Thymus (tissue), 11 donors: ENCODE measurements around the gene DOK4. TPM values are rescaled to one million over a fixed set of nuclear protein-coding genes. Genes with fewer than 3 reads are reported as not detected.

Experiments used
- DNase-seq, 9 donors: peaks; one replicate each; pipeline ENCODE4 v3.0.0-alpha.2; 2013; ENCODE audit warnings: low spot score in 9 of 9, low read depth in 6 of 9, missing footprints in 1 of 9
- H3K27ac ChIP-seq, 2 donors: one replicate each; pipeline ENCODE4 v1.5.1; 2013; ENCODE audit warnings: control low read depth in 1 of 2, low read depth in 1 of 2, low read length in 1 of 2, mild to moderate bottlenecking in 1 of 2, moderate library complexity in 1 of 2
- H3K27me3 ChIP-seq, 2 donors: one replicate each; pipeline ENCODE4 v1.5.1; 2013; ENCODE audit warnings: low read length in 1 of 2; ENCODE audit not compliant: control insufficient read depth in 2 of 2, insufficient read depth in 1 of 2
- H3K36me3 ChIP-seq, 2 donors: one replicate each; pipeline ENCODE4 v1.5.1; 2013; ENCODE audit warnings: low read length in 1 of 2, mild to moderate bottlenecking in 1 of 2, moderate library complexity in 1 of 2; ENCODE audit not compliant: control insufficient read depth in 2 of 2, insufficient read depth in 2 of 2
- H3K4me1 ChIP-seq, 2 donors: one replicate each; pipeline ENCODE4 v1.5.1; 2013; ENCODE audit warnings: low read length in 2 of 2; ENCODE audit not compliant: control insufficient read depth in 2 of 2, insufficient read depth in 2 of 2
- H3K4me3 ChIP-seq, 2 donors: one replicate each; pipeline ENCODE4 v1.5.1; 2013; ENCODE audit warnings: low read length in 2 of 2, control low read depth in 1 of 2, mild to moderate bottlenecking in 1 of 2
- H3K9me3 ChIP-seq, 2 donors: one replicate each; pipeline ENCODE4 v1.5.1; 2013; ENCODE audit warnings: low read length in 1 of 2, mild to moderate bottlenecking in 1 of 2; ENCODE audit not compliant: control insufficient read depth in 2 of 2, insufficient read depth in 1 of 2
- WGBS: extraction: QIAGEN DNeasy Blood & Tissue Kit; methylation state at CpG from one replicate; pipeline ENCODE4 v1.1.7; 2013; 5-methylcytosine and 5-hydroxymethylcytosine counted together
- polyA plus RNA-seq: library from polyadenylated mRNA; stranded (reverse); fragments of 200-250 nt; gene quantifications from one replicate; pipeline ENCODE4 v1.2.3, GENCODE V29; 2013
- total RNA-seq: library from RNA; stranded (reverse); fragments of 120-200 nt; gene quantifications from one replicate; pipeline ENCODE4 v1.2.4, GENCODE V29; 2013
- donor health status: healthy.

DOK4 gene
- total and polyA plus RNA-seq, 2 donors, result 4.1 to 11.8 TPM

DNA sequence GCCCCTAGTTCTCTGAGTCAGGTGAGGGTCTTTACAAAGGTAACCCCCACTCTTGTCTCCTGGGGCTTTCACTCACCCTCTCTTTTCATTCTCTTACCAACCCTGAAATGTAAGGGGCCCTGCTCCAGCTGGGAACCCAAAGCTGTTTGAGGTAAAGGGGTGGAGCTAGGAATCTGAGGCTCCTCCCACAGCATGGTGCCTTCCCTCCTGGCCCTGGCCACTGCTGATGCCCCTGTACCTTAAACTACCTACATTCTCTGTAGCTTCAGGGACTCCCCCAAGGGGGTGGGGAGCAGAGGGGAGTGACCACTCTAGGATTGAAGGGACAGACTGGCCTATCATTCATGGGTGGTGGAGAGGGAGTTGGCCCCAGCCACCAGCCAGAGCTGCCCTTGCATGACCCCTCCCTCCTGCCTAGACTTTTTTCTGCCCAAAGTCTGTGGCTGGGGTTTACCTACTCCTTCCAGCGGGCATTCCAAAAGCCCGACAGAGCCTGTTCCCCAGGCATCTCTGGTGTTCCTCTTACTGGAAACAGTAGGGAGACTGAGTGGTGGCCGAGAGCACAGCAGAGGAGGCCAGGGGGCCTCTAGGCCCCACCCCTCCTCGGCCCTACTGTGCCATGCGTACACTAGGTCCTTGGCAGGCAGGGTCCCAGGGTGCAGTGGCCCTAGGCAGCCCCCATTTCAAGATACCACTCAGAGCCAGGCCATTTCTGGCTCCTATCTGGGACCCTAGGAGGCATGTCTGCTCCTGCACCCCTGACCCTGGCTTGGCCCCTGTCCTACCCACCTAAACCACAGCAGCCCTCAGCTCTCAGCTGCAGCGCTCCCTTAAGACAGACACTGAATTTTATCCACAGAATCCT lies 9.5 kb downstream of the DOK4 start:
- no peak overlapping the region for H3K4me3 ChIP-seq
- H3K9me3 ChIP-seq, result no peaks in the 10 kb centered on the region
- peaks cover 0 to 35% of the 10 kb centered on the region in 2 donors for H3K4me1 ChIP-seq
- DNase-seq, result no peak
- peaks cover 17 to 24% of the 10 kb centered on the region in 2 donors for H3K36me3 ChIP-seq
- no peak overlapping the region for H3K27ac ChIP-seq
- peaks cover 0 to 21% of the 10 kb centered on the region in 2 donors for H3K27me3 ChIP-seq
- WGBS, result 97% methylated on average over 6 of the region's 6 CpGs

DNA sequence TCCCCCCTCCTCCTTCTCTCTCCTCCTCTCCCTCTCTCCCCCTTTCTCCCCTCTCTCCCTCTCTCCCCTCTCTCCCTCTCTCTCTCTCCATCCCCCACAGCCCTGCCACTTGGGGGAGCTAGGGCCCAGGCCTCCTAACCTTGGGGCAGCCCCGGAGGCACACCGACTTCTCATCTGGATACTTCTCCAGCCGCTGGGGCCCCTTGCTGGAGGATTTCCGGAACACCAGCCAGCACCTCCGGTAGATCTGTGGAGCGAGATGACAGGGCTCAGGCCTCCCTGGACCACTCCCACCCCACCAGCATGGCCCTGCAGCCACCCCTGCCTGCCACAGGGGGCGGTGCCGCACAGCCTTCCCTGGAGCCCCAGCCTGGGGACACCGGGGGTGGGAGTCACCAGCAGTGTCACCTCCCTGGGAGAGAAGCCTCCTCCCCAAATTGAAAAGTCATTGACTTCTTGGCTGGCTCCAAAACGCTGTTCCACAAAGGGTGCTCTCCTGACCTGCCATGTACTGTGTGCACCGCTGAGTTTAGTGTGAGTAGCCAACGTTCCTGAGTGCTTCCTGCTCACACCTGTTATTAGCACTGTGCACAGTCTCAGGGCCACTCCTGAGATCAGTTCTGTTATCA lies 10.5 kb downstream of the DOK4 start:
- Histone ChIP-seq H3K27me3 (peaks cover 0 to 21% of the 10 kb centered on the region in 2 donors), H3K27ac (no peak overlapping the region), H3K4me3 (no peak overlapping the region), H3K4me1 (peaks cover 0 to 35% of the 10 kb centered on the region in 2 donors), H3K36me3 (peaks cover 24 to 33% of the 10 kb centered on the region in 2 donors), H3K9me3 (no peaks in the 10 kb centered on the region)
- 2% methylated on average over 12 of the region's 12 CpGs for WGBS
- peak in 7 of 9 donors; percentile 29 to 77 (median 50) for DNase-seq

DNA sequence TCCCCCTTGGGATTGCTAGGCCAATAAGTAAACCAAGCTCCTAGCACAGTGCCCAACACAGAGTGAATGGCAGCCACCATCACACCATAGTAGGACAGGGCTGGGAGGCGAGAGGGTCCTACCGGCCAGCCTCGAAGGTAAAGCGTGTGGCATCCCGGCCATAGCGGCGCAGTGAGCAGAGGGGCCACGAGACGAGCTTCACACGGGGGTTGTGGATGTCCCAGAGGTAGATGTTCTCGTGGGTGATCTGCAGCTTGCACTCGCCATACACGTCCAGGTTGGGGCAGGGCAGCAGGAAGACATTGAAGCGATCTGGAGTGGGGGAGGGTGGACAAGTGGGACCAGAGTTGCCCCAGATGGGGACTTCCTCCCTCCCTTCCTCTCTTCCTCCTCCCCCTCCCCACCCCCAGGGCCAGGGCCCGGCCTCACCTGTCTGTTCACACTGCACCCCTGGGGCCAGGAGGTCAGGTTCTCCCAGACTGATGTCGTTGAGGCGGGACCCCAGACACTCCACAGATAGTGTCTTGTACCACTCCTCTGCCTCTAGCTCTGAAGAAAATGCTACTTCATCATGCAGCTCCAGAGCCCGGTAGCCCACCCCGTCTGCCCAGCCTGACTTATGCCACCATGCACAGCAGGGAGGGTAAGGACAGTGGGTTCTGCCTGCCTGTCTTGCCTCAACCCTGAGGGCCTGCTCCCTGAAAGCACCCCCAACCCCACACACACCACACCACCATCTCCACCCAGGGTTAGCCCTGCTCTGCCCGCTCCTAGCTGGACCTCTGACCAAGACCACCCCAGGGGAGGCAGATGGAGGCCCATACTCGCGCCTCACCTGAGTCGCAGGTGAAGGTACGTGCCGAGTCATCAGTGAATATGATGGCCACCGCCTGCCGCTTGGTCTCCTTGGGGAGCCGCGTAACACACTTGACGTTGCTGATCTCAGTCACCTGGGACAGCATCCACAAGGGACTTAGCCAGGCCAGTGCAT lies 11.3 kb downstream of the DOK4 start:
- Histone ChIP-seq H3K4me1 (peaks cover 0 to 31% of the 10 kb centered on the region in 2 donors), H3K36me3 (peaks cover 33 to 42% of the 10 kb centered on the region in 2 donors), H3K9me3 (no peaks in the 10 kb centered on the region), H3K27ac (no peak overlapping the region), H3K4me3 (no peak overlapping the region), H3K27me3 (peaks cover 0 to 17% of the 10 kb centered on the region in 2 donors)
- DNase-seq, result no peak
- 89% methylated on average over 30 of the region's 30 CpGs for WGBS

DNA sequence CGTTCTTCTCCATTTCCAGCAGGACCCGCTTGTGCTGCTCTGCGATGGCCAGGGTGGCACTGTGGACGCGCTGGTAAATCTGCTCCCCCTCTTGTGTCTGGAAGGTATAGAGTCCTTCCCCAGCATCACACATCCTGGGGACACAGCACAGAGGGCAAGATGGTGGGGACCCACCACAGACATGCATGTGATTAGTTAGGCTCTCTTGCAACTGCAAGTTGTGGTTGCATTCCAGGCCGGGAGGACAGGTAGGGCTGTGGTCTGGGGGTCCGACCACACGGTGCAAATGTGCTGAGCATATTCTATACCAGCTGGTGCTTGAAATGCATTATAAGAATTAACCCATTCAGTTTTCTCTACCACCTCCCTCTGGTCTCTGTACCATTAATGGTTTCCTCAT lies 12.4 kb downstream of the DOK4 start:
- H3K36me3 ChIP-seq, result peaks cover 43 to 52% of the 10 kb centered on the region in 2 donors
- no peak overlapping the region for H3K4me3 ChIP-seq
- WGBS, result 85% methylated on average over 8 of the region's 8 CpGs
- no peaks in the 10 kb centered on the region for H3K9me3 ChIP-seq
- no peak for DNase-seq
- H3K4me1 ChIP-seq, result peaks cover 0 to 20% of the 10 kb centered on the region in 2 donors
- peaks cover 0 to 7% of the 10 kb centered on the region in 2 donors for H3K27me3 ChIP-seq
- H3K27ac ChIP-seq, result no peak overlapping the region

DNA sequence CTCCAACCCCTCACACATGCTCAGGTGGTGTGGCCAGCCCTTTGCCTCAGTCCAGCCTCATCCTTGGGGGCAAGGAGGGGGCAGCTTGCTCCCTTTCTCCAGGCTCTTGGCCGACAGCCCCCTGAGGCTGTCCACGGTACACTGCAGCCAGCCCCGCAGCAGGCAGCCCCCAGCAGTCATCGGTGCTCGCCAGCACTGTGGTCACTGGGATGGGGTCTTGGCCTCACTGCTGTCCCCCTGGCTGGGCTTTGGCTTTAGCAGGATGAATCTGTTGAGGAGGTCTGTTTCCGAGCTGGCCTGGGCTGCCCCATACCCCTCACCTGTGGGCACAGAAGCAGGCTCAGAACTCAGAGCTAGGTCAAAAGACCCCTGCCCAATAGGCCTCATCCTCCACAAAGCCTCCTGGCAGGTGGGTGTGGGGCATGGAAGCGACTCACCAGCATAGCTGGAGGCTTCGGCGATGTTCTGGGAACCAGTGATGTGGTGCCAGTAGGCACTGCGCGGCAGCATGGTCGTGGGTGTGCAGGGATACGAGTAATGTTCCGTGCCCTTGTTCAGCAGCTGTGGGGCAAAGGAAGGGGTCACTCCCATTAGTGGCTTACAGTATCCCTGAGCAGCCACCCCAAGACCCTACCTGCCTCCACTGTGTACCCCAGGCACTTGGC lies 13.0 kb downstream of the DOK4 start:
- DNase-seq, result no peak
- H3K4me1 ChIP-seq, result peaks cover 0 to 20% of the 10 kb centered on the region in 2 donors
- 97% methylated on average over 14 of the region's 14 CpGs for WGBS
- H3K27ac ChIP-seq, result no peak overlapping the region
- no peak overlapping the region for H3K4me3 ChIP-seq
- H3K36me3 ChIP-seq, result peaks cover 49 to 56% of the 10 kb centered on the region in 2 donors
- peaks cover 0 to 3% of the 10 kb centered on the region in 2 donors for H3K27me3 ChIP-seq
- no peaks in the 10 kb centered on the region for H3K9me3 ChIP-seq

DNA sequence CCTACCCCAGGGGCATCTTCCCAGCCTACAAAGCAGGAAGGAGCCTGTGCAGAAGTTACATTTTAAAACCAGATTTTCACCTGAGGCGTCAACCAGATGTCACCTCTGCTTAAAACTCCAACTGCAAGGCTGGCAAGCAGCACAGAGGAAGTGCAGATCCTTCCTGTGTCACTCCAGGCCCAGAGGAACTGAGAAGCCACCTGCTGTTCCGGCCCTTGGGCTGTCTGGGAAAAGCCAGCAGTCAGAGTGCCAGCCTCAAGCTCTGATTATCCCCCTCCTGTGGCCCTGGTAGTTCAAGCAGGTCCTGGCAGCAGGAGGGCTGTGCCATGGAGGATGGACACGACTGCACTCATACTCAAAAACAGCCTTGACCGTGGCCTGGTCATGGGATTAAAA lies 13.6 kb downstream of the DOK4 start:
- H3K27ac ChIP-seq, result peak overlapping the region in 1 of 2 donors; percentile 38

DNA sequence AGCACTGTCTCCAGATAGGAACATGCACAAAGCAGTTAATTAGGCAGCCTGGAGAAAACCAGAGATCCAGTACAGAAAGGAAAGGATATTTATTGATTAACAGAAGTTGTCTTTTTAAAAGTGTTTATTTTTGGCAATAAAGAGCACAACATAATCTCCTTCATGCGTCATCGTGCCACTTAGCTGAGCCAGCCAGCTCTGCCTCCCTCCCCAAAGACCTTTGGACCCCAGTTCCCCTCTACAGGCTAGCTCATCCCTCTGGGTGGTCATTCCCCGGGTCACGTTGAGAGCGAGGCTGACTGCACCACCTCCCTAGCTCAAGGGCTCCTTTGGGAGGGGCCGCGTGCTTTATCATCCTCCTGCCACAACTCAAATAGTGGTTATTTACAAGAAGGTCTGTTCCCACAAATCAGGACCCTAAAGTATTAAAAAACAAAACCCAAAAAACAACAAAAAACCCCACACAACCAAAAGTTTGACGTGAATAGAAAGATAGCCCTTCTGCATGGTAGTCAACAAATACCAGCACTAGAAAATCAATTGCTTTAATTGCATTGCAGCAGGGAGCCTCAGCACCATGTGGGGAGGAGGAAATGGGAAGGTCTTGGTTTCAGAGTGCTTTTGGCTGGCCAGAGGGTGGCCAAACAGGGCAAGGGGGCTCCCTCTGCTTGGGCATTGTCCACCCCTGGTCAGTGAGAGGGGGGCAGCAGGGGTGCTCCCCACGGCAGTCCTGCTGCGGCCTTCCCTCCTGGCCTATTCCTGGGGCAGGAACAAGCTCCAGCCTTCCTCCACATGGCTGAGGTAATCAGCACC lies 14.2 kb downstream of the DOK4 start:
- Histone ChIP-seq H3K36me3 (peaks cover 54 to 56% of the 10 kb centered on the region in 2 donors), H3K4me3 (no peak overlapping the region), H3K27me3 (peaks cover 0 to 3% of the 10 kb centered on the region in 2 donors), H3K27ac (peak overlapping the region in 1 of 2 donors; percentile 38), H3K9me3 (no peaks in the 10 kb centered on the region), H3K4me1 (peaks cover 0 to 20% of the 10 kb centered on the region in 2 donors)
- 91% methylated on average over 10 of the region's 10 CpGs for WGBS
- DNase-seq, result no peak

More for the DNA sequence above, 13.6 kb downstream of the DOK4 start:
- no peaks in the 10 kb centered on the region for H3K9me3 ChIP-seq
- H3K4me1 ChIP-seq, result peaks cover 0 to 20% of the 10 kb centered on the region in 2 donors
- H3K4me3 ChIP-seq, result no peak overlapping the region
- peaks cover 0 to 3% of the 10 kb centered on the region in 2 donors for H3K27me3 ChIP-seq
- WGBS, result 34% methylated on average over 4 of the region's 4 CpGs
- H3K36me3 ChIP-seq, result peaks cover 54 to 56% of the 10 kb centered on the region in 2 donors
- DNase-seq, result no peak

DNA sequence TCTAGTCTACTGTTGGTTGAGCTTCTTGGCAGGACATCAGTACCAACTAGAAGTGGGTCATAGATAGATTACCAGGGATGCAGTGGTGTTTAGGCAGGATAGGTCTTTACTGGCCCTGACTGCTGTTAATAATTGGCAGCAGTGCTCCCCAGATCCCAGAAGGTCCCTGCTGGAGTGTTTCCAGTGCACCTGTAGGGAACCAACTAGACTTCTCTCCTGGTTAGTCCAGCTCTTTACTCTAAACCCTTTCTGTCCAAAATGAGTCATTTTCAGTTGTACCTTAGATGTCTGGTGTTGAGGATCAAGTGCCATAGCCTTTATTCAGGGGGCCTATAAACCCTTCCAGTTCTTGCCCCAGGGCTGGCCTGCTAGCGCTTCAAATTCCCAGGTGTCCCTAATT lies 15.1 kb downstream of the DOK4 start:
- Histone ChIP-seq H3K4me3 (no peak overlapping the region), H3K9me3 (no peaks in the 10 kb centered on the region), H3K27me3 (no peaks in the 10 kb centered on the region), H3K27ac (no peak overlapping the region), H3K36me3 (peaks cover 61 to 63% of the 10 kb centered on the region in 2 donors), H3K4me1 (peaks cover 0 to 14% of the 10 kb centered on the region in 2 donors)
- WGBS, result 100% methylated on average over 1 of the region's 1 CpG
- no peak for DNase-seq
